Uterus (tissue), 4 donors: Measurements from ENCODE around the gene MIPEP. TPM values are rescaled to one million over a fixed set of nuclear protein-coding genes. Genes with fewer than 3 reads are reported as not detected.

Experiments used
- DNase-seq, 2 donors: peaks; one replicate each; pipeline ENCODE4 v3.0.0-alpha.2; 2019 to 2020
- H3K27ac ChIP-seq, 2 donors: fragments of 200-600 bp; sonication (generic); 1 replicate in 1 of 2; 2 replicates in 1 of 2; pipeline ENCODE4 v1.5.1; 2016 to 2018
- H3K27me3 ChIP-seq, 2 donors: fragments of 200-600 bp; sonication (generic); one replicate each; pipeline ENCODE4 v1.5.1; 2018 to 2019; ENCODE audit warnings: control low read depth in 1 of 2
- H3K36me3 ChIP-seq, 2 donors: fragments of 200-600 bp; sonication (generic); one replicate each; pipeline ENCODE4 v1.5.1; 2019; ENCODE audit warnings: control low read depth in 1 of 2
- H3K4me1 ChIP-seq, 2 donors: fragments of 200-600 bp; sonication (generic); one replicate each; pipeline ENCODE4 v1.5.1; 2018 to 2019; ENCODE audit warnings: control low read depth in 1 of 2
- H3K4me3 ChIP-seq, 2 donors: fragments of 200-600 bp; sonication (generic); 1 replicate in 1 of 2; 2 replicates in 1 of 2; pipeline ENCODE4 v1.5.1; 2018 to 2019; ENCODE audit warnings: mild to moderate bottlenecking in 1 of 2
- H3K9me3 ChIP-seq, 2 donors: fragments of 200-600 bp; sonication (generic); one replicate each; pipeline ENCODE4 v1.5.1; 2019; ENCODE audit warnings: control low read depth in 1 of 2
- CTCF ChIP-seq, 4 experiments: fragments of 200-600 bp in 2 of 4; fragments of 450-650 bp in 2 of 4; sonication (generic) in 2 of 4; IDR thresholded peaks; one replicate each; pipeline ENCODE4 v1.5.1; 2016 to 2019; ENCODE audit warnings: antibody characterized with exemption in 4 of 4, mild to moderate bottlenecking in 2 of 4, moderate library complexity in 1 of 4
- POLR2A ChIP-seq, 2 donors: fragments of 450-650 bp; IDR thresholded peaks; one replicate each; pipeline ENCODE4 v1.6.1; 2016; ENCODE audit warnings: antibody characterized with exemption in 2 of 2, mild to moderate bottlenecking in 1 of 2, moderate library complexity in 1 of 2
- intact Hi-C: fragments of 100-400 bp; cut with DNase I; formaldehyde crosslinking; loops from one replicate; pipeline ENCODE4 v1.15.1; 2023; ENCODE audit warnings: low total_unique reads
- total RNA-seq, 4 donors: library from RNA; depleted of rRNA in 3 of 4; stranded (reverse); fragments of >200 nt in 3 of 4; gene quantifications; one replicate each; pipeline versions ENCODE4 v1.1.0 to v1.2.4, GENCODE V29; 2014 to 2023
- donor health status: DM: yes; HTN: yes; CAD: no.

The MIPEP gene
- total RNA-seq, 4 donors from 2014 or later: 0.77 to 31.5 (median 19.3) TPM

GRCh38 chr13:23822252-23822824 is 66.9 kb downstream of the MIPEP start:
- no peaks in the 10 kb centered on the region for H3K27me3 ChIP-seq
- no peak overlapping the region for H3K27ac ChIP-seq
- no peaks in the 10 kb centered on the region for H3K9me3 ChIP-seq
- H3K4me1 ChIP-seq: no peaks in the 10 kb centered on the region
- no peak for DNase-seq
- no peaks in the 10 kb centered on the region for H3K36me3 ChIP-seq
- TF ChIP-seq CTCF (IDR thresholded peaks at IDR 0.05) (no peak), POLR2A (IDR thresholded peaks at IDR 0.05) (no peak)
- intact Hi-C loops: no loop called here
- no peak overlapping the region for H3K4me3 ChIP-seq

- Histone ChIP-seq H3K4me1 (no peaks in the 10 kb centered on the region), H3K27me3 (no peaks in the 10 kb centered on the region), H3K9me3 (no peaks in the 10 kb centered on the region), H3K27ac (no peak overlapping the region), H3K4me3 (no peak overlapping the region), H3K36me3 (no peaks in the 10 kb centered on the region)
- TF ChIP-seq POLR2A (IDR thresholded peaks at IDR 0.05) (no peak), CTCF (IDR thresholded peaks at IDR 0.05) (no peak)
- intact Hi-C loops: no loop called here
- no peak for DNase-seq
Observed at GRCh38 chr13:23820530-23820929, 68.7 kb downstream of the MIPEP start.

- no peak overlapping the region for H3K4me3 ChIP-seq
- intact Hi-C loops: no loop called here
- no peaks in the 10 kb centered on the region for H3K4me1 ChIP-seq
- H3K27me3 ChIP-seq: no peaks in the 10 kb centered on the region
- no peak for DNase-seq
- no peaks in the 10 kb centered on the region for H3K9me3 ChIP-seq
- H3K36me3 ChIP-seq: no peaks in the 10 kb centered on the region
- no peak overlapping the region for H3K27ac ChIP-seq
- no peak for TF ChIP-seq CTCF (IDR thresholded peaks at IDR 0.05)
- no peak for TF ChIP-seq POLR2A (IDR thresholded peaks at IDR 0.05)
Observed at GRCh38 chr13:23817830-23818229, 71.4 kb downstream of the MIPEP start.

GRCh38 chr13:23817136-23817535 is 72.1 kb downstream of the MIPEP start:
- H3K4me1 ChIP-seq: no peaks in the 10 kb centered on the region
- H3K4me3 ChIP-seq: no peak overlapping the region
- intact Hi-C loops: no loop called here
- no peaks in the 10 kb centered on the region for H3K36me3 ChIP-seq
- H3K9me3 ChIP-seq: no peaks in the 10 kb centered on the region
- no peak overlapping the region for H3K27ac ChIP-seq
- no peaks in the 10 kb centered on the region for H3K27me3 ChIP-seq
- no peak for TF ChIP-seq POLR2A (IDR thresholded peaks at IDR 0.05)
- no peak for TF ChIP-seq CTCF (IDR thresholded peaks at IDR 0.05)
- DNase-seq: no peak

GRCh38 chr13:23813635-23814034 is 75.6 kb downstream of the MIPEP start:
- Histone ChIP-seq H3K27me3 (no peaks in the 10 kb centered on the region), H3K27ac (no peak overlapping the region), H3K36me3 (no peaks in the 10 kb centered on the region), H3K9me3 (no peaks in the 10 kb centered on the region), H3K4me1 (no peaks in the 10 kb centered on the region), H3K4me3 (no peak overlapping the region)
- TF ChIP-seq POLR2A (IDR thresholded peaks at IDR 0.05): no peak
- DNase-seq: no peak
- intact Hi-C loops: no loop called here
